ENCODE data around the gene AKT1. TPM values are rescaled to one million over a fixed set of nuclear protein-coding genes. Genes with fewer than 3 reads are reported as not detected.
A peak's percentile ranks its signal among the peaks of the same experiment; 100 is the strongest.

AKT1 gene
- total RNA-seq, 4 donors from 2014 or later: 44.4 to 70.4 (median 57.0) TPM

GRCh38 chr14:104802394-104803184 is 7.0 kb upstream of the AKT1 start:
- in situ Hi-C loops (cut with MboI; ENCODE audit: low sequenced_read_pairs in 4 of 4) (no loop called here), intact Hi-C loops (cut with DNase I; ENCODE audit: low total_unique reads) (no loop called here)
- no peak for TF ChIP-seq CTCF (IDR thresholded peaks at IDR 0.05 in 4 of 5, conservative IDR thresholded peaks at IDR 0.05 in 1 of 5)
- TF ChIP-seq POLR2A (IDR thresholded peaks at IDR 0.05): no peak
- Histone ChIP-seq H3K4me1 (peaks cover 21 to 31% of the 10 kb centered on the region in 2 donors), H3K27me3 (no peaks in the 10 kb centered on the region), H3K27ac (no peak overlapping the region), H3K36me3 (no peaks in the 10 kb centered on the region), H3K4me3 (no peak overlapping the region), H3K9me3 (no peaks in the 10 kb centered on the region)
- no peak for ATAC-seq
- DNase-seq: no peak

GRCh38 chr14:104801520-104802393 is 6.2 kb upstream of the AKT1 start:
- TF ChIP-seq POLR2A (IDR thresholded peaks at IDR 0.05) (no peak), CTCF (IDR thresholded peaks at IDR 0.05 in 4 of 5, conservative IDR thresholded peaks at IDR 0.05 in 1 of 5) (no peak)
- intact Hi-C loops (cut with DNase I; ENCODE audit: low total_unique reads): no loop called here
- no peak for DNase-seq

GRCh38 chr14:104800771-104801519 is 5.4 kb upstream of the AKT1 start, which contains the start of gene ZBTB42:
TSS of gene ZBTB42 (plus strand) at chr14:104801101. CDS start at chr14:104801198, 97 bp downstream.
- peak within 1 kb of the TSS; percentile 62 to 92 (median 70) for H3K4me3 ChIP-seq
- ATAC-seq: peak; percentile 48 to 53
- no peaks in the 10 kb centered on the region for H3K9me3 ChIP-seq
- no peaks in the 10 kb centered on the region for H3K27me3 ChIP-seq
- H3K27ac ChIP-seq: peak within 1 kb of the TSS; percentile 84 to 91 (median 89)
- intact Hi-C loops (cut with DNase I; ENCODE audit: low total_unique reads) (loop anchor here (1.0 kb wide), 1 partner anchor 25 kb away; no protein-coding TSS in a partner anchor), in situ Hi-C loops (cut with MboI; ENCODE audit: low sequenced_read_pairs in 4 of 4) (no loop called here)
- peak in 1 of 5 experiments; percentile 15 for TF ChIP-seq CTCF (IDR thresholded peaks at IDR 0.05 in 4 of 5, conservative IDR thresholded peaks at IDR 0.05 in 1 of 5)
- TF ChIP-seq POLR2A (IDR thresholded peaks at IDR 0.05): peak in 1 of 2 donors; percentile 50
- peaks cover 24 to 37% of the 10 kb centered on the region in 2 donors for H3K4me1 ChIP-seq
- H3K36me3 ChIP-seq: no peaks in the 10 kb centered on the region
- peak; percentile 34 to 58 for DNase-seq

More at GRCh38 chr14:104801520-104802393, 6.2 kb upstream of the AKT1 start:
- peaks cover 21 to 31% of the 10 kb centered on the region in 2 donors for H3K4me1 ChIP-seq
- H3K36me3 ChIP-seq: no peaks in the 10 kb centered on the region
- ATAC-seq: no peak
- peak overlapping the region; percentile 62 to 92 (median 70) for H3K4me3 ChIP-seq
- H3K27ac ChIP-seq: peak overlapping the region in 3 of 4 donors; percentile 76 to 85 (median 84)
- H3K27me3 ChIP-seq: no peaks in the 10 kb centered on the region
- H3K9me3 ChIP-seq: no peaks in the 10 kb centered on the region
- in situ Hi-C loops (cut with MboI; ENCODE audit: low sequenced_read_pairs in 4 of 4): no loop called here
